IPS DF 6.9 (cell line): ENCODE measurements around the gene SMIM30.
A peak's percentile ranks its signal among the peaks of the same experiment; 100 is the strongest.

Experiments
- DNase-seq: peaks from one replicate; pipeline ENCODE4 v3.0.0-alpha.2; 2013; ENCODE audit warnings: low read depth, low spot score
- H3K27ac ChIP-seq: one replicate; pipeline ENCODE4 v1.5.1; 2013; ENCODE audit warnings: low read length, control low read depth
- H3K27me3 ChIP-seq: 2 replicates; pipeline ENCODE4 v1.6.1; 2013; ENCODE audit warnings: mild to moderate bottlenecking, low read length; ENCODE audit not compliant: control insufficient read depth, insufficient read depth
- H3K36me3 ChIP-seq: 2 replicates; pipeline ENCODE4 v1.6.1; 2013; ENCODE audit warnings: low read length; ENCODE audit not compliant: control insufficient read depth, insufficient read depth
- H3K4me1 ChIP-seq: 2 replicates; pipeline ENCODE4 v1.6.1; 2013; ENCODE audit warnings: low read length; ENCODE audit not compliant: control insufficient read depth, insufficient read depth
- H3K4me3 ChIP-seq: 2 replicates; pipeline ENCODE4 v1.5.1; 2013; ENCODE audit warnings: mild to moderate bottlenecking, low read length
- H3K9me3 ChIP-seq: 2 replicates; pipeline ENCODE4 v1.6.1; 2013; ENCODE audit warnings: low read length, inconsistent platforms; ENCODE audit not compliant: control insufficient read depth, insufficient read depth
- WGBS: extraction: QIAGEN DNeasy Blood & Tissue Kit; methylation state at CpG from one replicate; pipeline ENCODE4 v1.1.7; 2013; ENCODE audit warnings: mixed read lengths, missing lambda C conversion rate; ENCODE audit not compliant: insufficient read length, insufficient coverage; 5-methylcytosine and 5-hydroxymethylcytosine counted together

SMIM30 gene

GRCh38 chr7:113109718-113110117 lies 8.6 kb downstream of the SMIM30 start:
- no peak for DNase-seq
- Histone ChIP-seq H3K27me3 (peaks cover 1% of the 10 kb centered on the region; the same call in 1 of the 2 replicates), H3K27ac (no peak overlapping the region), H3K4me3 (no peak overlapping the region), H3K4me1 (no peaks in the 10 kb centered on the region), H3K36me3 (peaks cover 2% of the 10 kb centered on the region; the same call in 1 of the 2 replicates), H3K9me3 (no peaks in the 10 kb centered on the region)
- WGBS, result no CpG with 5 or more reads among the region's 1 CpG

- no peak overlapping the region for H3K4me3 ChIP-seq
- DNase-seq, result no peak
Observed at GRCh38 chr7:113100121-113100603, 18.2 kb downstream of the SMIM30 start.

GRCh38 chr7:113099284-113099919 lies 19.0 kb downstream of the SMIM30 start:
- Histone ChIP-seq H3K4me1 (no peaks in the 10 kb centered on the region), H3K27ac (no peak overlapping the region), H3K4me3 (no peak overlapping the region), H3K36me3 (no peaks in the 10 kb centered on the region), H3K27me3 (no peaks in the 10 kb centered on the region), H3K9me3 (no peaks in the 10 kb centered on the region)
- DNase-seq, result no peak
- no CpG with 5 or more reads among the region's 3 CpGs for WGBS

More at GRCh38 chr7:113100121-113100603, 18.2 kb downstream of the SMIM30 start:
- no CpG with 5 or more reads among the region's 5 CpGs for WGBS
- Histone ChIP-seq H3K27me3 (no peaks in the 10 kb centered on the region), H3K27ac (no peak overlapping the region), H3K4me1 (no peaks in the 10 kb centered on the region), H3K36me3 (no peaks in the 10 kb centered on the region), H3K9me3 (no peaks in the 10 kb centered on the region)

DNA sequence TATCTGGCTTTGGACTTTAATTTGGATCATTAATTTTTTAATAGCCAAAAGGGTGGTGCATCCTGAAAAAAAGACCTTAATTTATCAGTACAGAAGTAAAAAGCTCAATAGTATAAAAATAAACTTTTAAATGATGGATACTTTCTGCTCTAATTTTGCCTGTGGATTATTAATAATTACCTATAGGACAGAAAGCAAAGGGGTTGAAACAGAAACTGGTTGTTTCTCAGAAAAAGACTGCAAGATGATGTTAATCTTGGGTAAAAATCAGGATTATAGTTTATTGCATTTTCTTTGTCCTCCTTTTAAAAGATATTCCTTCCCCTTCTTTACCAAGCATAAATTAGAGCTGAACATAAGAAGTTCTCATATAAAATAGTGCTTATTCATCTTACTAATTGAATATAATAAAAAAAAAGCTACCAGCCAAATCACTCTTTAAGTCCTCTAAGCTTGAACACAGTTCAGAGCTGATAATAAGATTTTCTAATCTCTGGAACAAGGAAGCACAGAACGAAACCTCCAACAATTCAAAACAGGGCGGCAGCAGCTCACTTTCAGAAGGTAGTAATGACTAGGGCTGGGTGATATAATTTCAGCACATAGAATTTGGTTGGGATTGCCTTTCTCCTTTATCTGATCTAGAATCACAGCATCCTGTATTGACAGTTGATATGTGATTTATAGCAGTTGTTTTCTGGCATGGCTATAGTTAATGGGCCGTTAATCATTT lies 23.7 kb downstream of the SMIM30 start:
- no peaks in the 10 kb centered on the region for H3K36me3 ChIP-seq
- no peaks in the 10 kb centered on the region for H3K9me3 ChIP-seq
- H3K27ac ChIP-seq, result no peak overlapping the region
- H3K4me3 ChIP-seq, result no peak overlapping the region
- no peak for DNase-seq
- H3K4me1 ChIP-seq, result no peaks in the 10 kb centered on the region
- no peaks in the 10 kb centered on the region for H3K27me3 ChIP-seq
- no CpG with 5 or more reads among the region's 3 CpGs for WGBS

DNA sequence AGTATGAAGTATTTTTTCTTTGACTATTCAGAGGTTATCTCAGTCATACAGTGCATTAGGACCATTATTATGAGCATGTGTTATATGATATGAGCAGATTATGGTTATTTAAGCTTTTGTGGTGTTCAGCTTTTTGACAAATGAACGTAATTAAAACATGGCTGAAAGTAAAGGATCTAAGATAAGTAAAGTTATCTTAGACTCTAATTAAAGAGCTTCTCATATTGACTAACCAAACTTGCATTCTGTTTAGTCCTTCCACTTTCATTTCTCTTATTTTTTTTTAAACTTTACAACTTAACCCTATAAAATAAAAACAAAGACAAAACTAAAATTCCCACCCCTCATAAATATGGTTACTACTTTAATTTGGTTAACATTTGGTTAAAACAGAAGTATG lies 24.8 kb downstream of the SMIM30 start:
- Histone ChIP-seq H3K27ac (no peak overlapping the region), H3K27me3 (no peaks in the 10 kb centered on the region), H3K4me1 (no peaks in the 10 kb centered on the region), H3K36me3 (no peaks in the 10 kb centered on the region), H3K4me3 (no peak overlapping the region), H3K9me3 (no peaks in the 10 kb centered on the region)
- no peak for DNase-seq
- WGBS, result no CpG with 5 or more reads among the region's 1 CpG

DNA sequence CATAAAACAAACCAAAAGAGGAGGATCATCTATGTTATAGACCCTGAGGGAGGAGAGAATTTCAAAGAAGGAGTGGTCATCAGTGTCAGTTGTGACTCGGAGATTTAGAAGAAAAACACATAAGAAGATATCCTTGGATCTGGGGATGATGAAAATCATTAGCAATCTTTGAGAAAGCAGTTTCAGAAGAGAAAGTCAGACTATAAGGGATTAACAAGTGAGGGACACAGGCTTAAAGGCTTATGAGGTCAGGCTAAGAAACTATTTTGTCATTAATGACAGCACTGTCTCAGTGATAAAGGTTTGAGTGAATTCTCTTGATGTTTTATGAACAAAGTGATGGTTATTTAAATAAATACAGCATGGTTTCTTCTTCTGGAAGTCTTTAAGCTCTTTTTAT lies 25.6 kb downstream of the SMIM30 start:
- DNase-seq, result no peak
- H3K36me3 ChIP-seq, result no peaks in the 10 kb centered on the region
- H3K4me1 ChIP-seq, result no peaks in the 10 kb centered on the region
- no peak overlapping the region for H3K27ac ChIP-seq
- WGBS, result no CpG with 5 or more reads among the region's 1 CpG
- no peaks in the 10 kb centered on the region for H3K9me3 ChIP-seq
- no peaks in the 10 kb centered on the region for H3K27me3 ChIP-seq
- H3K4me3 ChIP-seq, result no peak overlapping the region

- no peak overlapping the region for H3K4me3 ChIP-seq
- WGBS, result no CpG with 5 or more reads among the region's 15 CpGs
- DNase-seq, result no peak
- H3K27ac ChIP-seq, result no peak overlapping the region
- H3K27me3 ChIP-seq, result peaks cover 14% of the 10 kb centered on the region
- H3K4me1 ChIP-seq, result 0 out of 2 replicates have a peak, but pooled peaks cover 2% of the 10 kb centered on the region
- H3K36me3 ChIP-seq, result no peaks in the 10 kb centered on the region
- no peaks in the 10 kb centered on the region for H3K9me3 ChIP-seq
Observed at GRCh38 chr7:113087071-113087998, 31.0 kb downstream of the SMIM30 start.

DNA sequence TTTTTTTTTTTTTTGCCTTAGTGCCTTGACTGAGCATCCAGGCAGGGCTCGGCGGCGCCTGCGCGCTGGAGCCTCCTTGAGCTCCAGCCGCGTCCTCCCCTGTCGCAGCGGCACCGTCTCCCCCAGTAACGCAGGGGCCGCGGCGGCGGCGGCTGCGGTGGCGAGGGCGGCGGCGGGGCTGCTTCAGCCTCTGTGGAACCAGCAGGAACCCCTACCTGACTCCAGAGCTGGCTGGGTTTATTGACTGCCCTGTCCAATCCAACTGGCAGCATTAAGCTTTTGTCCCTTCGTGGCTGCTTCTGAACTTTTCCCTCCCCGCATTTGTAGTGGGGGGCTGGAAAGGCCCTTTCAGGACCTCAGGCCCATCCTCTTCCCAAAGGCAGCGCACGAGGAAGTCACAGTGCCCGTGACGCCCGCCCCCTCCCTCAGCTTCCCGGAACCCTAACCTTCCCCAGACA lies 31.9 kb downstream of the SMIM30 start, which contains the start of gene GPR85:
TSS of gene GPR85 (minus strand) at position 397 of the 458 bp plus-strand sequence. CDS start 2,106 bp downstream, outside the sequence.
- Histone ChIP-seq H3K4me1 (0 out of 2 replicates have a peak, but pooled peaks cover 2% of the 10 kb centered on the region), H3K36me3 (no peaks in the 10 kb centered on the region), H3K4me3 (peak within 1 kb of the TSS; percentile 59; the same call in 1 of the 2 replicates), H3K9me3 (no peaks in the 10 kb centered on the region), H3K27ac (no peak within 1 kb of the TSS), H3K27me3 (peaks cover 14% of the 10 kb centered on the region)
- DNase-seq, result no peak
- no CpG with 5 or more reads among the region's 29 CpGs for WGBS

- Histone ChIP-seq H3K4me3 (no peak overlapping the region; the same call in 1 of the 2 replicates), H3K27me3 (peaks cover 16% of the 10 kb centered on the region), H3K27ac (no peak overlapping the region), H3K36me3 (no peaks in the 10 kb centered on the region), H3K4me1 (0 out of 2 replicates have a peak, but pooled peaks cover 2% of the 10 kb centered on the region), H3K9me3 (no peaks in the 10 kb centered on the region)
- no peak for DNase-seq
- no CpG with 5 or more reads among the region's 16 CpGs for WGBS
Observed at GRCh38 chr7:113085781-113086390, 32.5 kb downstream of the SMIM30 start.
